ENCODE data around the gene TLK1. TPM values are rescaled to one million over a fixed set of nuclear protein-coding genes. Genes with fewer than 3 reads are reported as not detected.

TLK1 gene
- total and polyA plus RNA-seq, 2 of the 4 experiments (the other 2 are of a cell fraction) = 7.3 to 12.5 TPM

DNA sequence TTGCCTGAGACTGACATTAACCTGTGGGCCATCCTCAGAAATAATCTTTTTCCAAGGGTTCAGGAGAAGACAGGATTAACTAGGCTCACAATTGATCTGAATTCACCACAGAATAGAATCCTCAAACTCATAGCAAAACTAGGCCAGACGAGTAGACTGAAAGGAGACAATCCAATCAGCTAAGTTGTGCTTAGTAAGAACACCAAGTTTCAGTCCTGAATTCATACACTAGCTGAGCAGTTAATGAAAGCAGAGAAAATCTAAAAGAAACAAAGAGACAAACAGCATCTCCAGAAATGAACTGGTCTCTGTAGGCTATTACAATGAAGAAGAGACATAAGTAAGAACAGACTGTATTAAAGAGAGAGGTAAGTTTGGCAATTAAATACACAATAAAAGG lies 142.2 kb downstream of the TLK1 start:
- no peak overlapping the region for H2BK15ac ChIP-seq (ENCODE audit: low read depth, low read length)
- CTCF ChIA-PET = no interaction called here
- no peaks in the 10 kb centered on the region for H3K27me3 ChIP-seq (ENCODE audit: control insufficient read depth, insufficient read depth, low read length)
- no peak overlapping the region for H3K4ac ChIP-seq (ENCODE audit: low read depth, low read length)
- BruUV-seq (replicated peaks) = no TSS peak
- dilution Hi-C loops (cut with HindIII; ENCODE audit: low sequenced_read_pairs, unreplicated experiment) = no loop called here
- H3K27ac ChIP-seq (ENCODE audit: insufficient read depth, low read length) = no peak overlapping the region
- no peaks in the 10 kb centered on the region for H3K9me3 ChIP-seq (ENCODE audit: control insufficient read depth, insufficient read depth, low read length)
- H2BK120ac ChIP-seq (ENCODE audit: low read depth, low read length) = no peak overlapping the region
- WGBS, 2 experiments (ENCODE audit: extremely low coverage in 2 of 2, insufficient read length in 1 of 2) = no CpG with 5 or more reads among the region's 1 CpG
- no peaks in the 10 kb centered on the region for H4K20me1 ChIP-seq (ENCODE audit: insufficient read depth, low read length)
- POLR2A ChIA-PET (ENCODE audit: unreplicated experiment) = no interaction called here
- in situ Hi-C loops (cut with MboI; ENCODE audit: low sequenced_read_pairs) = no loop called here
- H3K36me3 ChIP-seq (ENCODE audit: control insufficient read depth, insufficient read depth, low read length) = peaks cover 11% of the 10 kb centered on the region
- H3K9me1 ChIP-seq (ENCODE audit: insufficient read depth, low read length) = peaks cover 9% of the 10 kb centered on the region
- H3K4me3 ChIP-seq (ENCODE audit: insufficient read depth, low read depth, low read length) = no peak overlapping the region
- no peak overlapping the region for H2AK9ac ChIP-seq (replicated peaks; ENCODE audit: low read depth, low read length, poor library complexity)
- intact Hi-C loops (cut with micrococcal nuclease) = no loop called here
- H2AFZ ChIP-seq (replicated peaks; ENCODE audit: low read length, poor library complexity) = no peak overlapping the region
- H3K14ac ChIP-seq (replicated peaks; ENCODE audit: low read depth, low read length) = no peak overlapping the region
- TF ChIP-seq CHD1 (IDR thresholded peaks at IDR 0.05; ENCODE audit: low read depth, low read length) (no peak), POLR2A (IDR thresholded peaks at IDR 0.05; ENCODE audit: low read depth, low read length) (no peak), MXI1 (IDR thresholded peaks at IDR 0.05; ENCODE audit: borderline replicate concordance, low read depth, low read length) (no peak), MAZ (IDR thresholded peaks at IDR 0.05; ENCODE audit: borderline replicate concordance, low read depth, low read length) (no peak), NFE2L2 (IDR thresholded peaks at IDR 0.05; ENCODE audit: low read depth, low read length) (no peak), CEBPB (IDR thresholded peaks at IDR 0.05; ENCODE audit: low read depth, low read length) (no peak), RAD21 (IDR thresholded peaks at IDR 0.05; ENCODE audit: low read length) (no peak), FOS (IDR thresholded peaks at IDR 0.05; ENCODE audit: low read depth, low read length) (no peak), MAFK (IDR thresholded peaks at IDR 0.05; ENCODE audit: low read depth, low read length) (no peak), RCOR1 (IDR thresholded peaks at IDR 0.05; ENCODE audit: insufficient replicate concordance, low read length) (no peak), BHLHE40 (IDR thresholded peaks at IDR 0.05; ENCODE audit: low read depth, low read length) (no peak), RFX5 (IDR thresholded peaks at IDR 0.05; ENCODE audit: low read depth, low read length) (no peak), SMC3 (IDR thresholded peaks at IDR 0.05; ENCODE audit: low read depth, low read length) (no peak)
- TF ChIP-seq, protein P1, sequence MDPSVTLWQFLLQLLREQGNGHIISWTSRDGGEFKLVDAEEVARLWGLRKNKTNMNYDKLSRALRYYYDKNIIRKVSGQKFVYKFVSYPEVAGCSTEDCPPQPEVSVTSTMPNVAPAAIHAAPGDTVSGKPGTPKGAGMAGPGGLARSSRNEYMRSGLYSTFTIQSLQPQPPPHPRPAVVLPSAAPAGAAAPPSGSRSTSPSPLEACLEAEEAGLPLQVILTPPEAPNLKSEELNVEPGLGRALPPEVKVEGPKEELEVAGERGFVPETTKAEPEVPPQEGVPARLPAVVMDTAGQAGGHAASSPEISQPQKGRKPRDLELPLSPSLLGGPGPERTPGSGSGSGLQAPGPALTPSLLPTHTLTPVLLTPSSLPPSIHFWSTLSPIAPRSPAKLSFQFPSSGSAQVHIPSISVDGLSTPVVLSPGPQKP (IDR thresholded peaks at IDR 0.05; ENCODE audit: borderline replicate concordance, low read depth, low read length) = no peak
- TF ChIP-seq, protein P2, sequence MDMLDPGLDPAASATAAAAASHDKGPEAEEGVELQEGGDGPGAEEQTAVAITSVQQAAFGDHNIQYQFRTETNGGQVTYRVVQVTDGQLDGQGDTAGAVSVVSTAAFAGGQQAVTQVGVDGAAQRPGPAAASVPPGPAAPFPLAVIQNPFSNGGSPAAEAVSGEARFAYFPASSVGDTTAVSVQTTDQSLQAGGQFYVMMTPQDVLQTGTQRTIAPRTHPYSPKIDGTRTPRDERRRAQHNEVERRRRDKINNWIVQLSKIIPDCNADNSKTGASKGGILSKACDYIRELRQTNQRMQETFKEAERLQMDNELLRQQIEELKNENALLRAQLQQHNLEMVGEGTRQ (IDR thresholded peaks at IDR 0.05; ENCODE audit: low read depth, low read length) = no peak
- TF ChIP-seq, protein P3, sequence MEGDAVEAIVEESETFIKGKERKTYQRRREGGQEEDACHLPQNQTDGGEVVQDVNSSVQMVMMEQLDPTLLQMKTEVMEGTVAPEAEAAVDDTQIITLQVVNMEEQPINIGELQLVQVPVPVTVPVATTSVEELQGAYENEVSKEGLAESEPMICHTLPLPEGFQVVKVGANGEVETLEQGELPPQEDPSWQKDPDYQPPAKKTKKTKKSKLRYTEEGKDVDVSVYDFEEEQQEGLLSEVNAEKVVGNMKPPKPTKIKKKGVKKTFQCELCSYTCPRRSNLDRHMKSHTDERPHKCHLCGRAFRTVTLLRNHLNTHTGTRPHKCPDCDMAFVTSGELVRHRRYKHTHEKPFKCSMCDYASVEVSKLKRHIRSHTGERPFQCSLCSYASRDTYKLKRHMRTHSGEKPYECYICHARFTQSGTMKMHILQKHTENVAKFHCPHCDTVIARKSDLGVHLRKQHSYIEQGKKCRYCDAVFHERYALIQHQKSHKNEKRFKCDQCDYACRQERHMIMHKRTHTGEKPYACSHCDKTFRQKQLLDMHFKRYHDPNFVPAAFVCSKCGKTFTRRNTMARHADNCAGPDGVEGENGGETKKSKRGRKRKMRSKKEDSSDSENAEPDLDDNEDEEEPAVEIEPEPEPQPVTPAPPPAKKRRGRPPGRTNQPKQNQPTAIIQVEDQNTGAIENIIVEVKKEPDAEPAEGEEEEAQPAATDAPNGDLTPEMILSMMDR (conservative IDR thresholded peaks at IDR 0.05; ENCODE audit: low read depth, low read length) = no peak
- no peak overlapping the region for H4K91ac ChIP-seq (ENCODE audit: insufficient read depth, low read depth, low read length)
- no peak overlapping the region for H3K56ac ChIP-seq (ENCODE audit: extremely low read depth, insufficient read depth, low read length)
- ATAC-seq (ENCODE audit: low read depth) = no peak
- no peak overlapping the region for H2BK20ac ChIP-seq (ENCODE audit: low read depth, low read length)
- no peak overlapping the region for H2AK5ac ChIP-seq (ENCODE audit: low read depth, low read length)
- H3K4me1 ChIP-seq (ENCODE audit: control insufficient read depth, insufficient read depth, low read length) = peaks cover 3% of the 10 kb centered on the region
- H3K9ac ChIP-seq (ENCODE audit: low read depth, low read length) = no peak overlapping the region
- H3K4me2 ChIP-seq (ENCODE audit: low read depth, low read length) = no peak overlapping the region
- peaks cover 15 to 31% of the 10 kb centered on the region in 2 experiments for H3K79me1 ChIP-seq (ENCODE audit: low read depth in 1 of 2, low read length in 2 of 2)
- no peak overlapping the region for H4K8ac ChIP-seq (ENCODE audit: low read depth in 2 of 2, low read length in 2 of 2)
- DNase-seq = no peak
- H4K5ac ChIP-seq (ENCODE audit: low read depth, low read length) = no peak overlapping the region
- H3K18ac ChIP-seq (ENCODE audit: low read depth, low read length) = no peak overlapping the region
- no peak overlapping the region for H2BK5ac ChIP-seq (ENCODE audit: low read depth, low read length, poor library complexity, severe bottlenecking)
- no peak overlapping the region for H3K23ac ChIP-seq (ENCODE audit: low read depth, low read length)
